Neuron (in vitro differentiated cells): Measurements from ENCODE around the gene SLC6A8.

Source experiments
- H2AFZ ChIP-seq: one replicate; pipeline ENCODE4 v1.6.1; 2013; ENCODE audit warnings: low read depth, mild to moderate bottlenecking, inconsistent platforms, low read length, moderate library complexity
- H3K27me3 ChIP-seq: one replicate; pipeline ENCODE4 v1.6.1; 2013; ENCODE audit warnings: low read length; ENCODE audit not compliant: insufficient read depth
- H3K36me3 ChIP-seq: one replicate; pipeline ENCODE4 v1.6.1; 2013; ENCODE audit warnings: low read length; ENCODE audit not compliant: insufficient read depth
- H3K4me1 ChIP-seq: one replicate; pipeline ENCODE4 v1.6.1; 2013; ENCODE audit warnings: low read length; ENCODE audit not compliant: insufficient read depth
- H3K4me3 ChIP-seq: 2 replicates; pipeline ENCODE4 v1.5.1; 2013; ENCODE audit warnings: mild to moderate bottlenecking, low read length, moderate library complexity
- H3K9me3 ChIP-seq: one replicate; pipeline ENCODE4 v1.6.1; 2013; ENCODE audit warnings: low read length

Gene SLC6A8

DNA sequence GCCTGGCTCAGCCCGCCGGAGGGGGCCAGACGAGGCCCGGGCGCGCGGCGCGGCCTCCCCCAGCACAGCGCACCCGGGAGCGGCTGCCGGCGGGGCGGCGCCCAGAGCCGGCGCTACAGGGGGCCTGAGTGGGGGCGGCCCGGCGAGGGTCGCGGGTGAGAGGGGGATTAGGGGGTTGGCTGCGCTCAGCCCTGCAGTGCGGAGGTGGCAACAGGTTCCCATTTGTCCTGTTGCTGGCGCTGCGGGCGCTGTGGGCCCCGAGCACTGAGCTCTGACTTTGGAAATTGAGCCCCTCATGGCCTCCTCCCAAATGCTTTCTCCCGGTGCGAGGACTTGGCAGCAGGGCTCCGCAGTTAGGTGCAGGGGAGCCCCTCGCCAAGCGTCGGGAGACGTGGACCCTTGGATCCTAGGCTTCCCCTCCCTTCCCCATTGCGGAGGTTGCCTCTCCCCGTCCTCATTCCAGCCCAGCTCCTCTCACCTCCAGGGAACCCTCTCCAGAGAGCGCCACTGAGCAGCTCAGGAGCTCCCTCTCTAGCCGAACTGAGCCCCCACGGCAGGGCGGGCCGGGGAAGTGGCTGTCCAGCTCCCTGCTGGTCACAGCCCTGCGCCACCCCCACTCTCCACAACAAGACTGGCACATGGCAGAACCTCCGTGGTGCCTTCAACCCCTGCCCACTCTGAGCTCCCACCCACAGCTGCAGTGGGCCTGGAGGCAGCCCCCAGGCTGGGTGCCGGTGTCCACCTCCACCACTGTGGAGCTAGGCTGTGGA is 43.2 kb upstream of the SLC6A8 start:
- Histone ChIP-seq H3K9me3 (no peaks in the 10 kb centered on the region), H3K4me3 (no peak overlapping the region), H3K27me3 (peaks cover 67% of the 10 kb centered on the region), H3K36me3 (no peaks in the 10 kb centered on the region), H3K4me1 (peaks cover 7% of the 10 kb centered on the region), H2AFZ (no peak overlapping the region)

DNA sequence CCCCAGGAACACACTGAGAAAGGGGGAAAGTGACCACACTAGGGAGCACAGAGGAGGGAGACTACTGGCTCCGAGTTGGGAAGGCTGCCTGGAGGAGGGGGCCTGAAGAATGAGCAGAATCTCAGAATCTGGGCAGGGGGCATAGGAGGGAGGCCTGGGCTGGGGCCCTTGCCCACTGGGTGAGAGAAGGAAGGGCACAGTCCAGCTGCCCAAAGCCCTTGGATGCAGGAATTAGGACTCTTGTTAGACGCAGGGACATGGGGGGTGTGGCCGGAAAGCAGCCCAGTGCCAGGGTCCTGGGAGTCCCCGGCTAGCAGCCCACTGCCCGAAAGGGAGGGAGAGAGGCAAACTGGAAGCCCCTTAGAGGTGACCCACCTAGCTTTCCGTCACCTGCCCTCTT is 42.6 kb upstream of the SLC6A8 start:
- H3K4me1 ChIP-seq = peaks cover 7% of the 10 kb centered on the region
- H3K4me3 ChIP-seq = no peak overlapping the region
- H3K9me3 ChIP-seq = no peaks in the 10 kb centered on the region
- H3K27me3 ChIP-seq = peaks cover 61% of the 10 kb centered on the region
- H3K36me3 ChIP-seq = no peaks in the 10 kb centered on the region
- no peak overlapping the region for H2AFZ ChIP-seq

DNA sequence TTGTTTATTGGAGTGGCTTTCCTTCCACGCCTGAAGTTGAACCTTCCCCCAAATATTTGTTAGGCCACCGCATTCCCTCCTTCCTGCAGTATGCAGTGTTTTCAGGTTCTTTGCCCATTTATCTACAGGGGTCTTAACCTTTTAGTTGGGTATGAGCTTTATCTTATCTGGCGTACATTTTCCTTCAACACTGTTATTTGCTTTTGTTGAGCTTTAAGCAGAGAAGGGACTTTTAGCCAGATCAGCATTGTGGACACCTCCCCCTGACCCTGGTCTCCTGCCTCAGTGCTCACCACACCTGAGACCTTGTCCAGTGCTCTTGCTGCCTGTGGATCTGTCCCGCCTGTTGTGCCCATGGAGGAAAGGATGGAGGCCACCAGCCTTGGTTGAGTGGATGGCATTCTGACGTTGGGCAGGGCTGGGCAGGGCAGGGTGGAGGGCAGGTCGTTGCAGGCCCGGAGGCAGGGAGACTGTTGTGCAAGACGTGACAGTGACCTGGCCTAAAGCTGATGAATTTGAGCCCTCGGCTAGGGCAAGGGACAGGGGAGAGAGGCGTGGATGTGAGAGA is 41.7 kb upstream of the SLC6A8 start:
- Histone ChIP-seq H2AFZ (no peak overlapping the region), H3K4me3 (no peak overlapping the region), H3K9me3 (no peaks in the 10 kb centered on the region), H3K36me3 (no peaks in the 10 kb centered on the region), H3K27me3 (peaks cover 53% of the 10 kb centered on the region), H3K4me1 (peaks cover 7% of the 10 kb centered on the region)

DNA sequence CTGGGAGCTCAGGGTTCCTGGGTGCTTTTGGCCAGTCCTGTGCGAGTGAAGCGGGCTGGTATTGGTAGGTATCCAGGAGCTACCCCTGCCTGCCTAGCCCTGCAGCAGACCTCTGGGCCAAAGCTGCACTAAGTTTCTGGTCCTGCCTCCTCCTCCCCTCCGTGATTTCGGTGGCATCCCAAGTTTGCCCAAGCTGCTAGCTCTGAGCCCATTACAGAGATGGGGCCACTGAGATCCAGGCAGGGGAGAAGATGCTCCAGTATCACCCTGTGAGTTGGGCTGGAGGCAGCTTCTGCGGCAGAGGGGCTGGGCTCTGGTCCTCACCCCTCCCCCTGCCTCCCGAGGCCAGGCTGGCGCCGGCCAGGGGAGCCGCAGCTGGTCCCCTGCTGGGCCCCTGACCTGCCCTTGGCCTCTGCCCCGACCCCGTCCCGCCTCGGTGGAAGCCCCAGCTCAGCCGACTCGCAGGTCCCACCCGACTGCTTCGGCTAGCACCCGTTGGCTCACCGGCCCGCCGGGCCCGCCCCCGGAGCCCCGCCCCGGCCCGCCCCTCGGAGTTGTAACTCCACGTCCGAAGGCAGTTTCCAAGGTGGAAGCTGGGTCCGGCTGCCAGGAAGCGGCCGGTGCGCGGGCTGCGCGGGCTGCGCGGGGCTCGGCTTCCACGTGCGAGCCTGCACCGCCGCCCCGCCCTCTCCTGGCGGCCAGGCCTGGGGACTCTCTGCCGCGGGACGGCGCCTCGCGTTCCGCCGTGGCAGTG is 40.9 kb upstream of the SLC6A8 start, which contains the start of gene DUSP9:
DUSP9 (plus strand) TSS at position 584 of the 754 bp plus-strand sequence. CDS start 751 bp downstream, outside the sequence.
- Histone ChIP-seq H3K9me3 (no peaks in the 10 kb centered on the region), H3K4me3 (no peak within 1 kb of the TSS), H2AFZ (no peak within 1 kb of the TSS), H3K4me1 (peaks cover 7% of the 10 kb centered on the region), H3K27me3 (peaks cover 45% of the 10 kb centered on the region), H3K36me3 (no peaks in the 10 kb centered on the region)

DNA sequence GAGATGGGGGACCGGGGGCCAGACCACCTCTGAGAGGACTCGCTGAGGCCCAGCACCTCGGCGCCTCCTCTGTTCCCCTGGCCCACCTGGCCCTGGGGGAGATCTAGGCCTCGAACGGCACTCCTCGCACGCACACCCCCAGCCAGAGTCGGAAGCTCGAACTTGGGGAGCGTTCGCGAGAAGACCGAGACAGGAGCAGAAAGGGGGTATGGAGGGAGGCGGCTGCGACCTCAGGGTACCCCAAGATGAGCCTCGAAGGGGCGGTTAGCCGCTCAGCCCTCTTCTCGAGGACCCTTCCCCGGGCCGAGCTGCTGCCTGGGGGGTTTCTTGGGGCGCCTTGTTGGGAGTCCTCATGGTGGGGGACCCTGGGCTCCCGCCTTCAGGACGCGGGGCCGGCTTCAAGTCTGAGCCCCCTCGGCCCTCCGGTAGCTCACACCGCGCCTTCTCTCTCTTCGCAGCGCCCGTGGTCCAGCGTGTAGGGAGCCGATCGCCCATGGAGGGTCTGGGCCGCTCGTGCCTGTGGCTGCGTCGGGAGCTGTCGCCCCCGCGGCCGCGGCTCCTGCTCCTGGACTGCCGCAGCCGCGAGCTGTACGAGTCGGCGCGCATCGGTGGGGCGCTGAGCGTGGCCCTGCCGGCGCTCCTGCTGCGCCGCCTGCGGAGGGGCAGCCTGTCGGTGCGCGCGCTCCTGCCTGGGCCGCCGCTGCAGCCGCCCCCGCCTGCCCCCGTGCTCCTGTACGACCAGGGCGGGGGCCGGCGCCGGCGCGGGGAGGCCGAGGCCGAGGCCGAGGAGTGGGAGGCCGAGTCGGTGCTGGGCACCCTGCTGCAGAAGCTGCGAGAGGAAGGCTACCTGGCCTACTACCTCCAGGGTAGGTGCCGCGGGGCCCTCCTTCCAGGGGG is 40.0 kb upstream of the SLC6A8 start:
- Histone ChIP-seq H3K27me3 (peaks cover 45% of the 10 kb centered on the region), H3K9me3 (no peaks in the 10 kb centered on the region), H3K4me1 (peaks cover 7% of the 10 kb centered on the region), H3K36me3 (no peaks in the 10 kb centered on the region), H3K4me3 (no peak overlapping the region), H2AFZ (no peak overlapping the region)

DNA sequence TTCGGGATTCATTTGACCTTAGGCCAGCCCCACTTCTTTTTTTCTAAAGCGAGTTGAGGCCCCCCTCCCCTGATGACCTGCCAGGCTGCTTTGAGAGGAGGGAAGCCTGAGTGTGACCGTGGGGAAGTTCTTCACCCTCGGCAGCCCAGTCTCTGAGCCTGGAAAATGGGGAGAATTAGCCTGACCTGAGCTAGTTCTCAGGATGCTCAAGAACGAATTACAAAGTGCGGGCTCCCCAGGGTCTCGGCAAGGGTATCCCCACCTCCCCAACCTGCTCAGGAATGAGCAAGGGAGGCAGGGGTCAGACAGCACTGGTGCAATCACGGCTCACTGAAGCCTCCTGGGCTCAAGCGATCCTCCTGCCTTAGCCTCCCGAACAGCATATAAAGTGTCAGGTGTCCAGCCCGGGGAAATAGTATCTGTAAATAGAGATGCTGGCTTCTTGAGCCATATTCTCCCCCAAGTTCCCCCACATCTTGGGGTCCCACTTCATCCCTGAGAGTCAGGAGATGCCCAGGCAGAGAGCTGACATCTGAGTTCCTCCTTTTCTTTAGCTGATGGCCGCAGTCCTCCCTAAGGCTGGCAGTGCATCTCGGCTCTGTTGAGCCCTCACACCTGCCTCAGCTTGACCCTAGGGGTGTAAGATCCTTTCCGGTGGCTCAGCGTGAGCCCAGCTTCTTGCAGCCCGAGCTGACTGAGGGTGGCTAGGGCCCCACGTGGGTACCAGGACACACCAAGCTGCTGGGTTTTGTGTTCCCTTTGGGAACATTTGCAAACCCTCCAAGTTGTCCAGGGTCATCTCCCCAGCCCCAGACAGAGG is 39.2 kb upstream of the SLC6A8 start:
- Histone ChIP-seq H3K4me1 (peaks cover 6% of the 10 kb centered on the region), H3K36me3 (no peaks in the 10 kb centered on the region), H2AFZ (no peak overlapping the region), H3K9me3 (no peaks in the 10 kb centered on the region), H3K4me3 (no peak overlapping the region), H3K27me3 (peaks cover 44% of the 10 kb centered on the region)

DNA sequence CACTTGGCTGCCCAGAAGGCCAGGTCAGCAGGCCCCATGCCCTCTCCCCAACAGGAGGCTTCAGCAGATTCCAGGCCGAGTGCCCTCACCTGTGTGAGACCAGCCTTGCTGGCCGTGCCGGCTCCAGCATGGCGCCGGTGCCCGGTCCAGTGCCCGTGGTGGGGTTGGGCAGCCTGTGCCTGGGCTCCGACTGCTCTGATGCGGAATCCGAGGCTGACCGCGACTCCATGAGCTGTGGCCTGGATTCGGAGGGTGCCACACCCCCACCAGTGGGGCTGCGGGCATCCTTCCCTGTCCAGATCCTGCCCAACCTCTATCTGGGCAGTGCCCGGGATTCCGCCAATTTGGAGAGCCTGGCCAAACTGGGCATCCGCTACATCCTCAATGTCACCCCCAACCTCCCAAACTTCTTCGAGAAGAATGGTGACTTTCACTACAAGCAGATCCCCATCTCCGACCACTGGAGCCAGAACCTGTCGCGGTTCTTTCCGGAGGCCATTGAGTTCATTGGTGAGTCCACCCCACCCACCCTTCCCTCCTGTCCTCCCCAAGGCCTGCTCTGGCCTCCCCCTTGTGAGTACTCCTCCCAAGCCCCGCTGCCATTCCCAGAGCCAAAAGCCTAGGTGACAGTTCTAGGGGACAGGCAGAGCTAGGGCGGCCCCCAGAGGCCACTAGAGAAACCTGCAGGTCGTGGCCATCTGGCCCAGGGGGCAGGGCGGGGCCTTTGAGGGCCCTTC is 38.4 kb upstream of the SLC6A8 start:
- Histone ChIP-seq H2AFZ (no peak overlapping the region), H3K36me3 (no peaks in the 10 kb centered on the region), H3K27me3 (peaks cover 40% of the 10 kb centered on the region), H3K4me3 (no peak overlapping the region), H3K4me1 (peaks cover 2% of the 10 kb centered on the region), H3K9me3 (peaks cover 3% of the 10 kb centered on the region)

DNA sequence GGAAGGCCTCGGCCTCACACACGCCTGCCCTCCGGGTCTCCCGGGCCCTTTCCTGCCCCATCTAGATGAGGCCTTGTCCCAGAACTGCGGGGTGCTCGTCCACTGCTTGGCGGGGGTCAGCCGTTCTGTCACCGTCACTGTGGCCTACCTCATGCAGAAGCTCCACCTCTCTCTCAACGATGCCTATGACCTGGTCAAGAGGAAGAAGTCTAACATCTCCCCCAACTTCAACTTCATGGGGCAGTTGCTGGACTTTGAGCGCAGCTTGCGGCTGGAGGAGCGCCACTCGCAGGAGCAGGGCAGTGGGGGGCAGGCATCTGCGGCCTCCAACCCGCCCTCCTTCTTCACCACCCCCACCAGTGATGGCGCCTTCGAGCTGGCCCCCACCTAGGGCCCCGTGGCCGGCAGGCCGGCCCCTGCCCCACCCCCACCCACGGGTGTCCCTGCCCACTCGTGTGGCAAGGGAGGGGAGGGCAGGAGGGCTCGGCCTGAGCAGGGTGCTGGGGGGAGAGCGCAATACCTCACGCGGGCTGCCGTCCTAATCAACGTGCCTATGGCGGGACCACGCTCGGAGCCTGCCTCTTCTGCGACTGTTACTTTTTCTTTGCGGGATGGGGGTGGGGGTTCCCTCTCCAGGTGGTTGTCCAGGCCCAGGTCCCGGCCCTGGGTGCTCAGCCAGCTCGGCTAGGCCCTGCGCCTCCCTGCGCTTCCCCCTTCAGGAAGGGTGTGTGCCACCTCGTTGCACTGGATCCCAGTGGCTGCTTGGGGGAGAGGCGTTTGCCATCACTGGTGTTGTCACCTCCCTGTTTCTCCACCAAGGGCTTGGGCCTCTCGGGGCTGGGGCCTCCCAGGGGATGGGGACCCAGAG is 37.6 kb upstream of the SLC6A8 start:
- H3K27me3 ChIP-seq = peaks cover 37% of the 10 kb centered on the region
- no peak overlapping the region for H3K4me3 ChIP-seq
- H3K4me1 ChIP-seq = no peaks in the 10 kb centered on the region
- H3K9me3 ChIP-seq = peaks cover 3% of the 10 kb centered on the region
- H2AFZ ChIP-seq = no peak overlapping the region
- no peaks in the 10 kb centered on the region for H3K36me3 ChIP-seq

DNA sequence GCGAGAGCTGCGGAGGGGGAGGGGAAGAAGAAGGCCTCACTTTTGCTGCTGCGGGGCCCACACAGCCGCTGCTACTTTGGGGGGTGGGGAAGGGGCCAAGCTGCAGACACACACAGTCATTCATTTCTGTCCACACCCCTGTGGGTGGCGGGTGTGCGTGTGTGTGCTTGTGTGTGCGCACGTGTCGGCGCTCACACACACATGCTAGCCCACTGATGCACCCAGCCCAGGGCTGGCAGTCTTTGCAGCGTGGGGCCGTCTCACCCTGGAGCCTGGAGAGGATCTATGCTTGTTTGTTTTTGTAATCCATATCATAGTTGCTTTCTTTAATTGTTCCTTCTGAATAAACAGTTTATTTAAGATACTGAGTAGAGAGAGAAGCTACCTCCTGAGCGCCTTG is 36.8 kb upstream of the SLC6A8 start:
- H3K9me3 ChIP-seq = peaks cover 3% of the 10 kb centered on the region
- H3K36me3 ChIP-seq = no peaks in the 10 kb centered on the region
- no peaks in the 10 kb centered on the region for H3K4me1 ChIP-seq

DNA sequence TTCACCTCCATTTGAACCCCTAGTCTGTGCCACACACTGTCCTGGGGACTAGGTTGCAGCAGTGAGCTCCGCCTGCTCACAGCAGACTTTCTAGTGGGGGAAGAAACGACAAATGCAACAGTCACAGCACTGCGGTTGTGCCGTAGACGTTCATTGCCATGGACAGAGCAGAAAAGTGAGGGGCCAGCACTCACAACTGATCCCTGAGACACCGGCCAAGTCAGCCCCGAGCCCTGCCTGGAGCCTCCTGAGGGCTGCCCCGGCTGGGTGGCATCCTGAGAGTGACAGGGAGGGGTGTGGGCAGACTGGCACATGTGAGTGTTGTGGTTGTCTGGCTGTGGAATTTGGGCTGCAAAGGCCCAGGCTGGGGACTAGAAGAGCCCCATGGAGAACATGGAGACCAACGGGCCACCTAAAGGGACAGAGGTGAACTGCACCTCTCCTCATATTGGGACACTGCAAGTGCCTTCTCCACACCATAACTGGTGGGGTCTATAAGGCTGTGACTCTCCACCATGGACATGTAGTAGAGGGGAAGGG is 36.1 kb upstream of the SLC6A8 start:
- Histone ChIP-seq H3K9me3 (peaks cover 3% of the 10 kb centered on the region), H3K4me1 (no peaks in the 10 kb centered on the region)

More for the DNA sequence above, 36.8 kb upstream of the SLC6A8 start:
- H3K27me3 ChIP-seq = peaks cover 29% of the 10 kb centered on the region
- no peak overlapping the region for H2AFZ ChIP-seq
- H3K4me3 ChIP-seq = no peak overlapping the region

DNA sequence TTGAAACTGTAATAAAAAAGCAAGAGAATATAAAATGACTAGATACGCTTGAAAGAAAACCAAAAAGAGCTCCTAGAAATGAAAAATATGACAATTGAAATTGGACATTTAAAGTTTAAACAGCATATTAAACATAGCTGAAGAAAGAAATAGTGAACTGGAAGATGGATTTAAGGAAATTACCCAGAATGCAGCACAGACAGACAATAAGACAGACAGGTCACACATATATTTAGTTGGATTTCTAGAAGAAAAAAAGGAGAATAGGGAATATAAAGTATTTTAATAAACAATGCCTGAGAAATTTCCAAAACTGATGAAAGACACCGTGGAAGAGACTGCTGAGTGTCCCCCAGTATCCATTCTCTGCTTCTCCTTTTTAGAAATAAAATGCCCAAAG is 34.2 kb upstream of the SLC6A8 start:
- H3K27me3 ChIP-seq = peaks cover 14% of the 10 kb centered on the region
- no peaks in the 10 kb centered on the region for H3K4me1 ChIP-seq
- peaks cover 3% of the 10 kb centered on the region for H3K9me3 ChIP-seq
- no peak overlapping the region for H2AFZ ChIP-seq
- H3K36me3 ChIP-seq = no peaks in the 10 kb centered on the region
- no peak overlapping the region for H3K4me3 ChIP-seq

More for the DNA sequence above, 36.1 kb upstream of the SLC6A8 start:
- Histone ChIP-seq H2AFZ (no peak overlapping the region), H3K27me3 (peaks cover 23% of the 10 kb centered on the region), H3K36me3 (no peaks in the 10 kb centered on the region), H3K4me3 (no peak overlapping the region)
